Hepatocyte (in vitro differentiated cells): Measurements from ENCODE around the gene TBC1D22B. TPM values are rescaled to one million over a fixed set of nuclear protein-coding genes. Genes with fewer than 3 reads are reported as not detected.

Experiments
- DNase-seq: peaks from one replicate; pipeline ENCODE4 v3.0.0-alpha.2; 2016; ENCODE audit warnings: low spot score
- H2AFZ ChIP-seq: fragments of 200-600 bp; sonication (generic); 2 replicates; pipeline ENCODE4 v1.6.0; 2016; ENCODE audit warnings: antibody characterized with exemption, mild to moderate bottlenecking
- H3K27ac ChIP-seq: fragments of 200-600 bp; sonication (generic); 2 replicates; pipeline ENCODE4 v1.5.1; 2016; ENCODE audit warnings: mild to moderate bottlenecking
- H3K27me3 ChIP-seq: fragments of 200-600 bp; sonication (generic); 2 replicates; pipeline ENCODE4 v1.6.1; 2016
- H3K36me3 ChIP-seq: fragments of 200-600 bp; sonication (generic); replicated peaks from 2 replicates; pipeline ENCODE4 v1.5.1; 2016; ENCODE audit warnings: low read depth; ENCODE audit not compliant: insufficient read depth
- H3K4me1 ChIP-seq: fragments of 200-600 bp; sonication (generic); 2 replicates; pipeline ENCODE4 v1.5.1; 2016; ENCODE audit warnings: mild to moderate bottlenecking, moderate library complexity; ENCODE audit not compliant: insufficient read depth
- H3K4me2 ChIP-seq: fragments of 200-600 bp; sonication (generic); 2 replicates; pipeline ENCODE4 v1.6.0; 2016
- H3K4me3 ChIP-seq: fragments of 200-600 bp; sonication (generic); 2 replicates; pipeline ENCODE4 v1.5.1; 2016; ENCODE audit warnings: mild to moderate bottlenecking
- H3K79me2 ChIP-seq: fragments of 200-600 bp; sonication (generic); 2 replicates; pipeline ENCODE4 v1.6.0; 2017; ENCODE audit warnings: mild to moderate bottlenecking
- H3K9me2 ChIP-seq: fragments of 200-600 bp; sonication (generic); replicated peaks from 2 replicates; pipeline ENCODE4 v1.6.0; 2017; ENCODE audit warnings: mild to moderate bottlenecking; ENCODE audit not compliant: insufficient read depth
- H3K9me3 ChIP-seq: fragments of 200-600 bp; sonication (generic); 2 replicates; pipeline ENCODE4 v1.5.1; 2016; ENCODE audit warnings: low read depth, mild to moderate bottlenecking
- H4K20me1 ChIP-seq: fragments of 200-600 bp; sonication (generic); 2 replicates; pipeline ENCODE4 v1.6.0; 2016; ENCODE audit warnings: mild to moderate bottlenecking; ENCODE audit not compliant: insufficient read depth, poor library complexity, severe bottlenecking
- EZH2 ChIP-seq: fragments of 200-600 bp; sonication (generic); IDR thresholded peaks from 2 replicates; pipeline ENCODE4 v1.6.1; 2016; ENCODE audit warnings: antibody characterized with exemption, mild to moderate bottlenecking, borderline replicate concordance
- EZH2phosphoT487 ChIP-seq: fragments of 200-600 bp; sonication (generic); IDR thresholded peaks from one replicate; pipeline ENCODE4 v1.6.1; 2018; ENCODE audit warnings: antibody characterized with exemption, mild to moderate bottlenecking, low read depth, moderate library complexity; ENCODE audit not compliant: unreplicated experiment, severe bottlenecking
- WGBS: methylation state at CpG from one replicate; pipeline ENCODE4 v1.1.6; 2016; ENCODE audit warnings: low lambda C conversion rate; ENCODE audit errors: missing lambda C conversion rate; 5-methylcytosine and 5-hydroxymethylcytosine counted together
- polyA plus RNA-seq: library from polyadenylated mRNA; unstranded; fragments of >200 nt; fragmentation: Nextera tagmentation; extraction: Ambion mirVana; gene quantifications from 2 replicates; pipeline ENCODE4 v1.2.1, GENCODE V29; 2016
- total RNA-seq: library from RNA; depleted of rRNA; stranded (reverse); fragments of >200 nt; gene quantifications from 2 replicates; pipeline ENCODE4 v1.2.3, GENCODE V29; 2014
- TF ChIP-seq, protein P1 (sequence below): fragments of 200-600 bp; sonication (generic); IDR thresholded peaks from 2 replicates; pipeline ENCODE4 v1.5.1; 2016; ENCODE audit warnings: antibody characterized with exemption, mild to moderate bottlenecking; ENCODE audit not compliant: poor library complexity

Gene TBC1D22B
- total and polyA plus RNA-seq, 2 experiments from 2014 or later = 5.2 to 8.2 TPM

DNA sequence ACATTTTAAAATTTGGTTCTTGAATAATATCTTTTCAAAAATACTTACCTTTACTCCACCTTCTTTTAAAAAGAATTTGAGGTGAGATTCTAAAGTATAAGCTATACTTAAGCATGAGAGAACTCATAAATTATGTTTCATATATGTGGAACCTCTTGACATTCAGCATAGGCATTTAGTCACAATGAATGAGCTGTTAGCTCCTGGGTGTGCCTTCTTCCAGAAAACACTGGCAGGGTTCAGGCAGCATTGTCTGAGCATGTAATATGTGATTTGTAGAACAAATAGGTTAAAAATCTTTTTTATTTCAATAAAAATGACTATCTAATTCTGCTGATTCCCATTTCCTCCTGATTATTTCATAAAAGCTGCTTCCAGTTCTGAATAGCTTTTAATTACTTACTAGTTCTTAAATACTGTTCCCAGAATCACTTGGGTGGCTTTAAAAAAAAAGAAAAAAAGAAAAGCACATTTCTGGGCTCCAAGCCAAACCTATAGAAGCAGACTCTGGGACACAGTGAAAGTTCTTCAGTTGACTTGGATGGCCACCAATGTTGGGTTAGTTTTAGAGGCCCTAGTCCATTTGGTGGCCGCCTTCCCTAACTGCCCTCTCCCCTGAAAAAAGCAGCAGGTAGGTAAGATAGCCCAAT is 116.4 kb downstream of the TBC1D22B start:
- no peak for DNase-seq
- Histone ChIP-seq H3K9me3 (no peaks in the 10 kb centered on the region), H3K27ac (no peak overlapping the region), H3K4me2 (no peak overlapping the region), H3K27me3 (no peaks in the 10 kb centered on the region), H3K79me2 (no peaks in the 10 kb centered on the region), H3K36me3 (no peaks in the 10 kb centered on the region), H2AFZ (no peak overlapping the region), H4K20me1 (no peaks in the 10 kb centered on the region), H3K4me1 (no peaks in the 10 kb centered on the region), H3K9me2 (no peaks in the 10 kb centered on the region), H3K4me3 (no peak overlapping the region)
- TF ChIP-seq EZH2 (no peak), EZH2phosphoT487 (no peak)
- TF ChIP-seq, protein P1, sequence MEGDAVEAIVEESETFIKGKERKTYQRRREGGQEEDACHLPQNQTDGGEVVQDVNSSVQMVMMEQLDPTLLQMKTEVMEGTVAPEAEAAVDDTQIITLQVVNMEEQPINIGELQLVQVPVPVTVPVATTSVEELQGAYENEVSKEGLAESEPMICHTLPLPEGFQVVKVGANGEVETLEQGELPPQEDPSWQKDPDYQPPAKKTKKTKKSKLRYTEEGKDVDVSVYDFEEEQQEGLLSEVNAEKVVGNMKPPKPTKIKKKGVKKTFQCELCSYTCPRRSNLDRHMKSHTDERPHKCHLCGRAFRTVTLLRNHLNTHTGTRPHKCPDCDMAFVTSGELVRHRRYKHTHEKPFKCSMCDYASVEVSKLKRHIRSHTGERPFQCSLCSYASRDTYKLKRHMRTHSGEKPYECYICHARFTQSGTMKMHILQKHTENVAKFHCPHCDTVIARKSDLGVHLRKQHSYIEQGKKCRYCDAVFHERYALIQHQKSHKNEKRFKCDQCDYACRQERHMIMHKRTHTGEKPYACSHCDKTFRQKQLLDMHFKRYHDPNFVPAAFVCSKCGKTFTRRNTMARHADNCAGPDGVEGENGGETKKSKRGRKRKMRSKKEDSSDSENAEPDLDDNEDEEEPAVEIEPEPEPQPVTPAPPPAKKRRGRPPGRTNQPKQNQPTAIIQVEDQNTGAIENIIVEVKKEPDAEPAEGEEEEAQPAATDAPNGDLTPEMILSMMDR = no peak
- 95% methylated on average over 1 of the region's 1 CpG for WGBS

DNA sequence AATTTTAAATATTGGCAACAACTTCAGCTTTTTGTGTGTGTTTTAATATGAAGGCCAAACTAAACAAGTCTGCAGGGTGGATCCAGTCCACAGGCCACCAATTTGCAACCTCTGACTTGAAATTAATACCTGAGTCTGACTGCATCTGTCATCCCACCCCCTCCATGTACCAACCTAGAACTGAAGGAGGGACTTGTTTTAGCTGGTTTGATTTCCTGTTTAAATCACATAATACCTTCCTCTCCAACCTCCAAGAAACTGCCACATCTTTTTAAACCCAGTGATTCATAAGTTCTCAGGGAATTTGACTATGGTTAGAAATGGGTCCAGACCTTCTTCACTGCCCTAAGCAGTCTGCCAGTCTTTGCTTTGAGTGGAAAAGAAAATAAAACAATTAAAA is 117.8 kb downstream of the TBC1D22B start:
- no peak for DNase-seq
- no peaks in the 10 kb centered on the region for H4K20me1 ChIP-seq
- H3K4me1 ChIP-seq = no peaks in the 10 kb centered on the region
- H2AFZ ChIP-seq = no peak overlapping the region
- H3K36me3 ChIP-seq = no peaks in the 10 kb centered on the region
- no peaks in the 10 kb centered on the region for H3K79me2 ChIP-seq
- no peak overlapping the region for H3K4me2 ChIP-seq
- no peaks in the 10 kb centered on the region for H3K9me2 ChIP-seq
- TF ChIP-seq EZH2 = no peak
- TF ChIP-seq, protein P1 = no peak
- TF ChIP-seq EZH2phosphoT487 = no peak
- H3K4me3 ChIP-seq = no peak overlapping the region
- H3K9me3 ChIP-seq = no peaks in the 10 kb centered on the region
- no peak overlapping the region for H3K27ac ChIP-seq
- no peaks in the 10 kb centered on the region for H3K27me3 ChIP-seq

DNA sequence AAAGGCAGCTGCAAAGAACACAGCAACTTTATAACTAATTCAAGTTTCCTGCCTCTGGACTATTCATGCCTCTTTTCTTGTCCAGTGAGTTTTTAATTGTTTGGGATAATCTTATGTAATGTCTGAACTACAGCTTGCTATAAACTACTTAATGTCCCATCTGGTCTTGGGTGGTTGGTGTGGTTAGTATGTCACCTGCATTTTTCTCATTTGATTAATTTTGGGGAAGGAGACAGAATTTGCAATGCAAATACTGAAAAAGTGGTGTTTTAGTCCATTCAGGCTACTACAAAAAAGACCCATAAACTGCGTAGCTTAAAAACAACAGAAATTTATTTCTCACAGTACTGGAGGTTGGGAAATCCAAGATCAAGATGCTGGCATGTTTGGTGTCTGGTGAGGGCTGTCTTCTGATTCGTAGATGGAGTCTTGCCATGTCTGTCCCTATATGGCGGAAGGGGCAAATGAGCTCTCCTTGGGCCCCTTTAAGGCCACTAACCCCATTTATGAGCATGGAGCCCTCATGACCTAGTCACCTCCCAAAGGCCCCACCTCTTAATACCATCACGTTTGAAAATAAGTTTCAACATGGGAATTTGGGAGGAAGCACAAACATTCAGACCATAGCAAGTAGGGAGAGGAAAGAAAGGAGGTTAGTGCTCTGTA is 118.6 kb downstream of the TBC1D22B start:
- H2AFZ ChIP-seq = no peak overlapping the region
- H4K20me1 ChIP-seq = no peaks in the 10 kb centered on the region
- H3K9me3 ChIP-seq = no peaks in the 10 kb centered on the region
- H3K27ac ChIP-seq = no peak overlapping the region
- WGBS = 93% methylated on average over 4 of the region's 4 CpGs
- no peaks in the 10 kb centered on the region for H3K27me3 ChIP-seq
- H3K36me3 ChIP-seq = no peaks in the 10 kb centered on the region
- H3K9me2 ChIP-seq = no peaks in the 10 kb centered on the region
- H3K4me1 ChIP-seq = no peaks in the 10 kb centered on the region
- H3K4me3 ChIP-seq = no peak overlapping the region
- H3K79me2 ChIP-seq = no peaks in the 10 kb centered on the region
- H3K4me2 ChIP-seq = no peak overlapping the region
- TF ChIP-seq, protein P1 = no peak
- no peak for TF ChIP-seq EZH2phosphoT487
- TF ChIP-seq EZH2 = no peak
- no peak for DNase-seq
